Neural cell (in vitro differentiated cells): ENCODE data around the gene BET1. TPM values are rescaled to one million over a fixed set of nuclear protein-coding genes. Genes with fewer than 3 reads are reported as not detected.

Experiments used
- H2AFZ ChIP-seq: fragments of 200-600, 300-800 bp; sonication (generic), shearing (Covaris generic); 2 replicates; pipeline ENCODE4 v1.6.0; 2014; ENCODE audit warnings: low read depth, mild to moderate bottlenecking, antibody characterized with exemption, low read length, moderate library complexity
- H3F3A ChIP-seq: fragments of 200-600 bp; shearing (Covaris generic); 2 replicates; pipeline ENCODE4 v1.6.1; 2016; ENCODE audit warnings: mild to moderate bottlenecking, moderate library complexity, mixed read lengths, antibody characterized with exemption, low read length; ENCODE audit not compliant: insufficient read depth, poor library complexity, severe bottlenecking
- H3K27ac ChIP-seq: fragments of 200-600, 300-800 bp; sonication (generic), shearing (Covaris generic); 2 replicates; pipeline ENCODE4 v1.5.1; 2014; ENCODE audit warnings: mild to moderate bottlenecking, low read length, moderate library complexity
- H3K27me3 ChIP-seq: fragments of 300-800, 200-600 bp; sonication (generic), shearing (Covaris generic); 2 replicates; pipeline ENCODE4 v1.6.0; 2014; ENCODE audit warnings: mild to moderate bottlenecking, low read depth, low read length, moderate library complexity; ENCODE audit not compliant: insufficient read depth
- H3K36me3 ChIP-seq: fragments of 300-800, 200-600 bp; sonication (generic), shearing (Covaris generic); 2 replicates; pipeline ENCODE4 v1.5.1; 2014; ENCODE audit warnings: mild to moderate bottlenecking, antibody characterized with exemption, low read length, moderate library complexity; ENCODE audit not compliant: insufficient read depth
- H3K4me2 ChIP-seq: fragments of 300-800, 200-600 bp; sonication (generic), shearing (Covaris generic); 2 replicates; pipeline ENCODE4 v1.6.0; 2014; ENCODE audit warnings: mild to moderate bottlenecking, low read length
- H3K4me3 ChIP-seq: fragments of 300-800, 200-600 bp; sonication (generic), shearing (Covaris generic); 2 replicates; pipeline ENCODE4 v1.5.1; 2014; ENCODE audit warnings: mild to moderate bottlenecking, low read length, moderate library complexity
- H3K79me2 ChIP-seq: fragments of 200-600 bp; shearing (Covaris generic); replicated peaks from 2 replicates; pipeline ENCODE4 v1.6.0; 2014; ENCODE audit warnings: mild to moderate bottlenecking, low read length, moderate library complexity; ENCODE audit not compliant: insufficient read depth
- H3K9ac ChIP-seq: fragments of 300-800, 200-600 bp; sonication (generic), shearing (Covaris generic); 2 replicates; pipeline ENCODE4 v1.6.1; 2016; ENCODE audit warnings: mild to moderate bottlenecking, low read length, mixed read lengths
- H3K9me2 ChIP-seq: fragments of 200-600 bp; shearing (Covaris generic); 2 replicates; pipeline ENCODE4 v1.6.1; 2016; ENCODE audit warnings: mild to moderate bottlenecking, low read length, mixed read lengths; ENCODE audit not compliant: insufficient read depth
- H3K9me3 ChIP-seq: fragments of 200-600, 300-800 bp; sonication (generic), shearing (Covaris generic); 2 replicates; pipeline ENCODE4 v1.6.1; 2016; ENCODE audit warnings: mild to moderate bottlenecking, mixed run types, low read length, moderate library complexity, mixed read lengths
- H4K20me1 ChIP-seq: fragments of 200-600 bp; shearing (Covaris generic); 2 replicates; pipeline ENCODE4 v1.6.1; 2016; ENCODE audit warnings: mild to moderate bottlenecking, mixed run types; ENCODE audit not compliant: insufficient read depth
- CTCF ChIP-seq: fragments of 450-650 bp; IDR thresholded peaks from 2 replicates; pipeline ENCODE4 v1.5.1; 2014; ENCODE audit warnings: antibody characterized with exemption, mild to moderate bottlenecking, moderate library complexity; ENCODE audit not compliant: poor library complexity, severe bottlenecking
- EP300 ChIP-seq: fragments of 450-650 bp; conservative IDR thresholded peaks from 2 replicates; pipeline ENCODE4 v1.6.1; 2014; ENCODE audit warnings: antibody characterized with exemption, mild to moderate bottlenecking, moderate library complexity; ENCODE audit not compliant: poor library complexity, severe bottlenecking
- MXI1 ChIP-seq: fragments of 450-650 bp; conservative IDR thresholded peaks from 2 replicates; pipeline ENCODE4 v1.6.1; 2014; ENCODE audit warnings: antibody characterized with exemption, mild to moderate bottlenecking; ENCODE audit not compliant: poor library complexity, severe bottlenecking
- POLR2AphosphoS5 ChIP-seq: IDR thresholded peaks from 2 replicates; pipeline ENCODE4 v1.6.1; 2012
- RAD21 ChIP-seq: fragments of 450-650 bp; conservative IDR thresholded peaks from 2 replicates; pipeline ENCODE4 v1.6.1; 2014; ENCODE audit warnings: antibody characterized with exemption, mild to moderate bottlenecking, moderate library complexity
- SMC3 ChIP-seq: fragments of 450-650 bp; conservative IDR thresholded peaks from 2 replicates; pipeline ENCODE4 v1.6.1; 2014; ENCODE audit warnings: antibody characterized with exemption, mild to moderate bottlenecking, moderate library complexity; ENCODE audit not compliant: poor library complexity
- TAF1 ChIP-seq: IDR thresholded peaks from 2 replicates; pipeline ENCODE4 v1.6.1; 2012; ENCODE audit warnings: low read depth
- polyA plus RNA-seq: library from polyadenylated mRNA; depleted of rRNA; stranded (reverse); fragments of >200 nt; gene quantifications from 2 replicates; pipeline ENCODE4 v1.2.3, GENCODE V29; 2014

Gene BET1
- polyA plus RNA-seq, 1 donor from 2014 or later = 49.9 TPM

GRCh38 chr7:93973134-93973533 lies 31.0 kb downstream of the BET1 start:
- no peak overlapping the region for H3K4me2 ChIP-seq

DNA sequence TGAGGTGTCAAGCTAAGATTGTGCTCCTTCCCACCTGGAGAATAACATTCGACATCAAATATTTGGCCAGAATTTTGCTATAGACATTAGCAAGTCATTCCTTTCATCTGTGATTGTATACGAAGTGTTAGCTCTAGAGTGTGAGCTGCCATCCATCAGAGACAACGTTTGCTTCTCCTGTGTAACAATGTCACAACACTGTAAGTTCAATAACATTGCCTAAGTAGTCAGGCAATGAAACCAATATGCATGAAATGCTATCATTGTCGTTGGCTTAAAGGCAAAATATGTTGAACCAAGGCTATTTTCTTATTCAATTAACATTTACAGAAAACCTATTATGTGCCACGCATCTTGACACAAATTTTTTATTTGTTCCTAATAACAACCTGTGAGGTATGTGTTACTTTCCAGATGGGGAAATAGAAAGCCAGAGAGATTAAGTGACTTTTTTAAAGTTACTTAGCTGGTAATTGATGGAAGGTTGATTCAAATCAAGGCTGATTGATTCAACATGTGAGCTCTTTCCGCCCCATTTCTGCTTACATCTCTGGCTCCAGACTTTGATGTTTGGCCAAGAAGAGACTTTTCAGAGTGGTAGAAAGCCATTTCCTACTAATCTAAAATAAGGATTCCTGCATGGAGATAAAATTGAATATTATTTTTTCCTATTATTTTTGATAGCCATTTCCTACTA lies 32.0 kb downstream of the BET1 start:
- Histone ChIP-seq H3K79me2 (no peaks in the 10 kb centered on the region), H3K27me3 (no peaks in the 10 kb centered on the region), H3K36me3 (no peaks in the 10 kb centered on the region), H3F3A (no peaks in the 10 kb centered on the region), H2AFZ (no peak overlapping the region), H3K9ac (no peak overlapping the region), H4K20me1 (no peaks in the 10 kb centered on the region), H3K9me2 (no peaks in the 10 kb centered on the region), H3K27ac (no peak overlapping the region), H3K9me3 (no peaks in the 10 kb centered on the region), H3K4me2 (no peak overlapping the region), H3K4me3 (no peak overlapping the region)
- TF ChIP-seq MXI1 = no peak
- peak; percentile 54 for TF ChIP-seq EP300
- no peak for TF ChIP-seq RAD21
- TF ChIP-seq POLR2AphosphoS5 = peak; percentile 74
- TF ChIP-seq CTCF = no peak
- TF ChIP-seq TAF1 = no peak

More at GRCh38 chr7:93973134-93973533, 31.0 kb downstream of the BET1 start:
- H3K27me3 ChIP-seq = no peaks in the 10 kb centered on the region
- H3F3A ChIP-seq = no peaks in the 10 kb centered on the region
- H3K4me3 ChIP-seq = no peak overlapping the region
- no peaks in the 10 kb centered on the region for H3K79me2 ChIP-seq
- H3K9me2 ChIP-seq = no peaks in the 10 kb centered on the region
- H3K36me3 ChIP-seq = no peaks in the 10 kb centered on the region
- no peak overlapping the region for H3K27ac ChIP-seq
- no peak overlapping the region for H2AFZ ChIP-seq
- TF ChIP-seq SMC3 (no peak), MXI1 (no peak)
- no peaks in the 10 kb centered on the region for H4K20me1 ChIP-seq
- H3K9me3 ChIP-seq = no peaks in the 10 kb centered on the region
- no peak overlapping the region for H3K9ac ChIP-seq

- H3K4me2 ChIP-seq = no peak overlapping the region
- no peaks in the 10 kb centered on the region for H3K27me3 ChIP-seq
- TF ChIP-seq SMC3 = no peak
- H3F3A ChIP-seq = no peaks in the 10 kb centered on the region
- H3K79me2 ChIP-seq = no peaks in the 10 kb centered on the region
- H4K20me1 ChIP-seq = no peaks in the 10 kb centered on the region
- no peak overlapping the region for H3K9ac ChIP-seq
- H3K27ac ChIP-seq = no peak overlapping the region
- no peaks in the 10 kb centered on the region for H3K9me2 ChIP-seq
- no peaks in the 10 kb centered on the region for H3K36me3 ChIP-seq
- H3K9me3 ChIP-seq = no peaks in the 10 kb centered on the region
- no peak overlapping the region for H2AFZ ChIP-seq
- H3K4me3 ChIP-seq = no peak overlapping the region
Observed at GRCh38 chr7:93968911-93969620, 35.1 kb downstream of the BET1 start.
